CD4-positive, alpha-beta T cell treated with Interleukin-6 at 100 ng/mL for 8 hours (primary cell): ENCODE data around the gene CRYGS.
"Not testable (repeated sequence)": the region's sequence is repeated elsewhere in the genome, so short reads cannot be mapped to it uniquely, and the experiment has no call there.

ENCODE experiments used
- DNase-seq: peaks from one replicate; pipeline ENCODE4 v3.0.0-alpha.2; 2020; ENCODE audit warnings: mixed read lengths, low spot score

The CRYGS gene

DNA sequence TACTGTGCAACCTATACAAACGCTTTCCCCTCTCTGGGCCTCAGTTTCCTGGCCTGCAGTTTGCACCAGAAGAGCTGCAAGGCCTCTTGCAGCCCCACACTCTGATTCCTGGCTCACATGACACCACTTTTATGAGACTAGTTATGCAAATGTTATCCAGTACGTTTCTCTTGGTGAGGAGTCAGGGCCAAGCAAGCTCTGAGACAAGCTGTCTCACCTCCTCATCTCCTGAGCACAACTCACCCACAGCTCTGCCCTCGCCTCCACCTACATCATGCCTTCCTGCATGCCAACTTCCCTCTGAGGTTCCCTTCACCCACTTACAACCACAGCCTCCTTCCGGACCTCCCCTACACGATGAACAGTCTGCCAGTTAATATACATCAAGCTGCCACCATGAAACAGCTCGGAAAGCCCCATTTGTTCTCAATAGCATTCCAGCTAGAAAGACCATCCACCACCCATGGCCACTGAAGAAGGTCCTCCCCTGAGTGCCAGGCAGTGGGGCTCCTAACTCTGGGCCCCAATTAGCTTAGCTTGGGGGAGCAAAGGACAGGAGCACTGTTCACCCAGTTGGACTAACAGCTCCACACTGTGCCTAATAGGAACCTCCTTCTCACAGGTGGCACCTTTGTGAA, 25.0 kb downstream of the CRYGS start:
- peak; percentile 83 for DNase-seq

DNA sequence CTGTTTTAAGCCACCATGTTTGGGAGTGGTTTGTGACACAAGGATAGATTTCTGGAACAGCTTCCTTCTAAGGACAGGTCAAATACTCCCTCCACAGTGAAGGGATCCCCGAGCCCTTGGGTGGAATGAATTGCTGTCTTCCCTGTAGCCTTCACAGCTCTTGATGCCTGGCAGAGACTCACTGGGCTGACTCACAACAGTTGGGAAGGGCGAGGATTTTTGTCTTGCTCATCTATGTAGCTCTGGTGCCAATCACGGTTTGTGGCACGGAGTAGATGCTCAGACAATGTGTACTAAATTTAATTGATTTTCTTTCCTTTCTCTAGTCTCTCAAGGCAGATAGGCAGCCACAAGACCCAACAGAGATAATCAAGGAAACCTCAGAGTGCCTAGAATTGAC, 27.0 kb downstream of the CRYGS start:
- DNase-seq = no peak

DNA sequence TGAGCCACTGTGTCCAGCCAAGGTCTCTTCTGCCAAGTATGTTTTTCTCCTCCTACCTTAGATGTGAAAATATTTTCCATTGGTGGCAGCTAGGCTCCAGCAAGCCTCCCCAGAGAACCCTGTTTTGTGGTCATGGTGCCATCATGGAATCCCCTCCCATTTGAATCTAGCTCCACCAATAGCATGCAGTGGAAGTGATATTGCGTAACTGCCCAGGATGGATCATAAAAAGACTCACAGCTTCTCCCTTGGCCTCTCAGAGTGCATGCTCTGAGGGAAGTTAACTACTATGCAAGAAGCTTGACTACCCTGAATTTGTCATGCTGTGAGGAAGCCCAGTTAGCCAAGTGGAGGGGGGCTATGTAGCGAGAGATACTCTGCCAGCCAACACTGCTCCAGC, 27.5 kb downstream of the CRYGS start:
- DNase-seq = no peak

DNA sequence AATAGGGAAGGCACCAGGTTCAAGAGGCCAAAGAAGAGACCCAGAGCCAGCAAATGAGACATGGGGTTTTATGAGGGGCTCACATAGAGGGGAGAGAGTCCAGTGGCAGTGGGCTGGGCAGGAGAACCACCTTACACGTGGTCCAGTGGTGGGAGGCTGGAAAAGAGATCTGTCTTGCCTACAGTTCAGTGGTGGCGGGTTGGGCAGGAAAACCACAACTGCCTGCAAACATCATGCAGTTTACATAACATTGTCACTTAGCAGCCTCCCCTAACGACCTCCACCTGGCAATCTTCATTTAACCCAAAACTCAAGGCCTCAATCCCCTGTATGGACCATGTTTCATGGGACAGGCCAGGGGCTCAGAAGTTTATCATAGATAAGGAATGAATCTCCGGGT, 29.1 kb downstream of the CRYGS start:
- peak; percentile 52 for DNase-seq

DNA sequence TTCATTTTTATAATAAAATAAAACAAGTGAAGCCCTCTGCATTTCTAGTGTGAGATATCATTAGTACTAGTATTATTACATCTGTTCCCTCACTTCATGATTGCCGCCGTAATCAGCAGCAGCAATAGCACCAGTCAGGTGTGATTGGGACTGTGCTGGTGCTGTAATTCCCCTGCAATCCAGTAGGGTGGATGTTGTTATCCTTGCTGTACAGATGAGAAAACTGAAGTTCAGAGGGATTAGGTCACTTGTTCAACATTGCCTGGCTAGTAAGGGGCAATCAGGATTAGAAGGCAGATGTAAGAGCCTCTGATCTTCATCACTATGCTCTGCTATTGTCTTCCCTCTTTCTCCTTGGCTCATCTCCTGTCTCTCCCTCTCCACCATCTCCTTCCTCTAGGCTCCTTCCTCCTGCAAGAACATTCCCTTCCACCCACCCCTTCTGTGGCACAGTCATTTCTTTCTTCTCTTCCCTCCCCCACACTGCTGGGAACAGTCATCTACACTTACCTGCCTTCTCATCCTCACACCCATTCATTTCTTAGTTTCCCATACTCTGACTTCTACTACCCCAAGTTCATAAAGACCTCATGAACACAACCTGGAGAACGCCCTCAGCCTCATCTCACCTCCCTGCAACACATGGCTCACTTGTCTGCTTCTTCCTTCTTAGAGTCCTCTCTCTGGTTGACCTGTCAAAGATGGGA, 29.7 kb downstream of the CRYGS start:
- DNase-seq = no peak

GRCh38 chr3:186513386-186513785, 30.8 kb downstream of the CRYGS start:
- no peak for DNase-seq

- DNase-seq = no peak
These were observed 31.4 kb downstream of the CRYGS start for GRCh38 chr3:186512570-186513302.

DNA sequence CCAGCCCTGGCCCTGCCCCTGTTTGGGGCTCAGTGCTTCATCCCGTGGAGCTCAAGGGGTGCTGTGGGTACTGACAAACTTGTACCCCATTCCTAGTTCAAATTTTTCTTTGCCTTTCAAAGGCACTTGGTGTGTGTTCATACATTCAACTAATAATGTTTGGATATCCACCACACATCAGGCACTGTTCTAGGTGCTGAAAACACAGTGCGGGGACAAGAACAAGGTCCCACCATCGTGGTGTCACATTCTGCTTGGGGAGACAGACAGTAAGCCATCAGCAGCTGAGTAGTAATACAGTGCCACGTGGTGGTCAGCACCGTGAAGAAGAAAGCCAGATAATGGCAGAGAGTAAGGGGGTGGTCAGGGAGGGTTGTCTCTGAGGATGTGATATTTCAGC, 32.5 kb downstream of the CRYGS start:
- no peak for DNase-seq

- DNase-seq = no peak
These were observed 32.9 kb downstream of the CRYGS start for GRCh38 chr3:186511245-186511644.

- DNase-seq = no peak
These were observed 33.7 kb downstream of the CRYGS start for GRCh38 chr3:186510374-186511079.

DNA sequence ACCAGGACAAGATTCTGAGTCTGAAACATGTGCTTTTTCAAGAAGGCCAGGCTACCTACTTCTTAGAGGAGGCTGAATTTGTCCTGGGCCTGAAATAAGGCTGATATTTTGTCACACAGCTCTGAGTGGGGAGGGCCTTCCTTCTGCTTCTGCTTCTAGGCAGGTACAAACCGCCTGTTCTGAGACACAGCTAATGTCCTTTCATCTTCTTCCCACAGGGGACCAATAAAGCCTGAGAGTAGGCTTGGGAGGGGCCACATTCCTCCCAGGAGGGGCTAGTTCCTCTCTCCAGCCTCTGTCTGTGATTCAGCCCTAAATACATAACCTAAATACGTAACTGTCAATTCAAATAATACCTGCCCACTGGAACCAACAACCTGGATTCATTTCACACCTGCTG, 34.8 kb downstream of the CRYGS start:
- no peak for DNase-seq

GRCh38 chr3:186506857-186507256, 37.3 kb downstream of the CRYGS start:
- DNase-seq = no peak

- no peak for DNase-seq
These were observed 37.9 kb downstream of the CRYGS start for GRCh38 chr3:186506191-186506739.

- no peak for DNase-seq
These were observed 41.0 kb downstream of the CRYGS start for GRCh38 chr3:186502966-186503712.

DNA sequence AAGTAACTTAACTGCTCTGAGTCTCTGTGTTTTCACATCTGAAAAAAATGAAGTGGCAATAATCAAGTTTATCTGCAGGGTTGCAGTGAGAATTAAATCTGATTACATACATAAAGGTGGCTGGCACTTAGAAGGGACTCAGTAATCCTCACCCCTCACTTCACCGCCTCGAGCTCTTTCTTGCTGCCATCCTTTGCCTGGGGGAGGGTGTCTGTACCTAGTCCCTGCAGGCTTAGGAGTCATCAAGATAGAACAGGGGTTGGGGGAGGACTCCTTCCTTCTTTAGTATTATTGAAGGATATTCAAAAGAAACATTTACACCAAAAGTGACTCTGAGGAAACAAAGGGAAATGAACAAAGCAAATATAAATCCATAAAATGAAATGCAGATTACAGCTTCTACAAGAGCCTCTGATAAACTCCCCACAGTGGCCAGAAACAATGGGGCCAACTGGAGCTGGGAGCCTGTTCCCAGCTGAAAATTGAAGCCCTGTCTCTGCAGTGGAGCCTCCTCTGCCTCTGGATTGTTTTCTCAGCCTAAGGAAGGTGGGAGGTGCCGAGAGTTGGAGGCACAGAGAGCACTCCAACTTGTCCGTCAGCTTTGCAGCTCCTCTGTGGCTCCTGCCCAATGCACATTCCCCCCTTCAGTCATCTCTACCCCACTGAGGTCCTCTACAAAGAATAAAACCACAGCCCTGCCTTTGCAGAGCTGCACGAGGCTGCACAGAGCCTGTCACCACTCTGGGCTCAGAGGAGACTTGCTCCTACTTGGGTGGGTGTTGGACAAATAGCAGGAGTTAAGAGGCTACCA, 41.8 kb downstream of the CRYGS start:
- no peak for DNase-seq

DNA sequence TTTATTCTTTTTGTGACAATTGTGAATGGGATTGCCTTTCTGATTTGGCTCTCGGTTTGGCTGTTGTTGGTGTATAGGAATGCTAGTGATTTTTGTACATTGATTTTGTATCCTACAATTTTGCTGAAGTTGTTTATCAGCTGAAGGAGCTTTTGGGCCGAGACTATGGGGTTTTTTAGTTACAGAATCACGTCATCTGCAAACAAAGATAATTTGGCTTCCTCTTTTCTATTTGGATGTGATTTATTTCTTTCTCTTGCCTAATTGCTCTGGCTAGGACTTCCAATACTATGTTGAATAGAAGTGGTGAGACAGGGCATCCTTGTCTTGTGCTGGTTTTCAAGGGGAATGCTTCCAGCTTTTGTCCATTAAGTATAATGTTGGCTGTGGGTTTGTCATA, 44.2 kb downstream of the CRYGS start:
- DNase-seq = not testable (repeated sequence)

DNA sequence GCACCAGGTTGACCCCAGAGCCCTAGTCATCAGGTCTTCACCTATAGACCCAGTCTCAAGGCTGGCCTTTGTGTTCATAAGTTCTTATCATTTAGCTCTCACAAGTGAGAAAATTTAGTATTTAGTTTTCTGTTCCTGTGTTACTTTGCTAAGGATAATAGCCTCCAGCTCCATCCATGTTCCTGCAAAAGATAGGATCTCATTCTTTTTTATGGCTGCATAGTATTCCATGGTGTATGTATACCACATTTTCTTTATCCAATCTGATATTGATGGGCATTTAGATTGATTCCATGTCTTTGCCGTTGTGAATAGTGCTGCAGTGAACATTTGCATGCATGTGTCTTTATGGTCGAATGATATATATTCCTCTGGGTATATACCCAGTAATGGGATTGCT, 46.2 kb downstream of the CRYGS start:
- DNase-seq = not testable (repeated sequence)

GRCh38 chr3:186497608-186498007, 46.6 kb downstream of the CRYGS start:
- no peak for DNase-seq

- no peak for DNase-seq
These were observed 47.5 kb downstream of the CRYGS start for GRCh38 chr3:186496635-186497034.

DNA sequence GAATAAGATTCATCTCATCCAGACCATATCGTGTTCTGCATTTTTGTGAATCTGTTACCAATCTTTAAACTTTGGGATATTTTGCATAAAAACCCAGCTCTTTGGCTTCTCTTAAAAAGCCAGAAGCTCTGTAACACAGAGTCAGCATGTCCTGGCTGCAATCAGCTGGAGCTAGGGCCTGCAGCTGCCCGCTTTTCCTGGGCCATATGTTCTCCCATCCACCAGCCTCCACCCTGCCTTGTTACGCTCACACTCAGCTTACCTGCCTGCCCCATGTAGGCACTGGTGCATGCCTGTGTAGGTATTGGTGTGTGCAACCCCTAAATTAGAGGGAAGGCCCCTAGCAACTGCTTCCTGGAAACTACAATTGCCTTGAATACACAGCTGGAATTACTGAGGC, 48.2 kb downstream of the CRYGS start:
- DNase-seq = no peak
